AG10803 (cell line): ENCODE results near the gene BUD23.
"Not testable (repeated sequence)": the region's sequence is repeated elsewhere in the genome, so short reads cannot be mapped to it uniquely, and the experiment has no call there.

Source experiments
- DNase-seq: peaks from one replicate; pipeline ENCODE4 v3.0.0; 2010; ENCODE audit warnings: low read depth
- H3K4me3 ChIP-seq: 2 replicates; pipeline ENCODE4 v1.5.1; 2011; ENCODE audit warnings: mild to moderate bottlenecking, low read length, control low read depth
- CTCF ChIP-seq: conservative IDR thresholded peaks from 2 replicates; pipeline ENCODE4 v1.5.1; 2011; ENCODE audit warnings: mild to moderate bottlenecking, low read length, control low read depth, inconsistent platforms

Gene BUD23

GRCh38 chr7:73707045-73707631, 23.7 kb downstream of the BUD23 start:
- H3K4me3 ChIP-seq: no peak overlapping the region
- TF ChIP-seq CTCF: no peak
- DNase-seq: no peak

GRCh38 chr7:73708961-73709549, 25.7 kb downstream of the BUD23 start:
- no peak for TF ChIP-seq CTCF
- DNase-seq: no peak
- no peak overlapping the region for H3K4me3 ChIP-seq

- H3K4me3 ChIP-seq: no peak overlapping the region
- no peak for TF ChIP-seq CTCF
- no peak for DNase-seq
Measured at GRCh38 chr7:73712773-73713172, 29.4 kb downstream of the BUD23 start.

GRCh38 chr7:73713319-73713718, 29.9 kb downstream of the BUD23 start:
- H3K4me3 ChIP-seq, DNase-seq: not testable (repeated sequence)

GRCh38 chr7:73715648-73716317, 32.4 kb downstream of the BUD23 start:
- no peak overlapping the region for H3K4me3 ChIP-seq
- TF ChIP-seq CTCF: no peak
- peak; percentile 89 for DNase-seq

GRCh38 chr7:73716318-73716890, 33.0 kb downstream of the BUD23 start:
- DNase-seq: no peak
- no peak overlapping the region for H3K4me3 ChIP-seq
- no peak for TF ChIP-seq CTCF

GRCh38 chr7:73717025-73717807, 33.8 kb downstream of the BUD23 start:
- TF ChIP-seq CTCF: no peak
- DNase-seq: peak; percentile 42
- H3K4me3 ChIP-seq: peak overlapping the region; percentile 74
